NT2/D1 (cell line): ENCODE data around the gene INPP5D.

Experiments used
- DNase-seq: peaks from one replicate; pipeline ENCODE4 v3.0.0-alpha.2; 2011; ENCODE audit warnings: low read depth, low spot score
- H3K27me3 ChIP-seq: 2 replicates; pipeline ENCODE4 v1.6.0; 2011; ENCODE audit warnings: mild to moderate bottlenecking; ENCODE audit not compliant: insufficient read length, insufficient read depth
- H3K36me3 ChIP-seq: 2 replicates; pipeline ENCODE4 v1.6.1; 2011; ENCODE audit warnings: mild to moderate bottlenecking, low read length, mixed read lengths; ENCODE audit not compliant: insufficient read depth, insufficient read length
- H3K4me1 ChIP-seq: 2 replicates; pipeline ENCODE4 v1.5.1; 2011; ENCODE audit not compliant: insufficient read depth, insufficient read length
- H3K4me3 ChIP-seq: 2 replicates; pipeline ENCODE4 v1.5.1; 2011; ENCODE audit warnings: low read depth; ENCODE audit not compliant: insufficient read length
- H3K9ac ChIP-seq: 2 replicates; pipeline ENCODE4 v1.6.0; 2011; ENCODE audit warnings: low read depth; ENCODE audit not compliant: insufficient read length
- H3K9me3 ChIP-seq: 2 replicates; pipeline ENCODE4 v1.5.1; 2011; ENCODE audit warnings: mild to moderate bottlenecking, low read length; ENCODE audit not compliant: insufficient read depth
- SUZ12 ChIP-seq: IDR thresholded peaks from 2 replicates; pipeline ENCODE4 v1.6.1; 2011; ENCODE audit not compliant: insufficient read length, insufficient read depth; ENCODE audit errors: extremely low read depth
- YY1 ChIP-seq: IDR thresholded peaks from 2 replicates; pipeline ENCODE4 v1.6.1; 2011; ENCODE audit not compliant: insufficient read length, insufficient read depth
- ZNF274 ChIP-seq: IDR thresholded peaks from 2 replicates; pipeline ENCODE4 v1.6.1; 2011; ENCODE audit warnings: mild to moderate bottlenecking, low read depth, low read length

INPP5D gene

GRCh38 chr2:233039846-233040530 lies 20.2 kb upstream of the INPP5D start:
- no peaks in the 10 kb centered on the region for H3K9me3 ChIP-seq
- DNase-seq = no peak
- TF ChIP-seq YY1 (no peak), ZNF274 (no peak), SUZ12 (no peak)
- no peaks in the 10 kb centered on the region for H3K36me3 ChIP-seq
- no peak overlapping the region for H3K9ac ChIP-seq
- no peak overlapping the region for H3K4me3 ChIP-seq
- no peaks in the 10 kb centered on the region for H3K4me1 ChIP-seq
- peaks cover 4% of the 10 kb centered on the region for H3K27me3 ChIP-seq

DNA sequence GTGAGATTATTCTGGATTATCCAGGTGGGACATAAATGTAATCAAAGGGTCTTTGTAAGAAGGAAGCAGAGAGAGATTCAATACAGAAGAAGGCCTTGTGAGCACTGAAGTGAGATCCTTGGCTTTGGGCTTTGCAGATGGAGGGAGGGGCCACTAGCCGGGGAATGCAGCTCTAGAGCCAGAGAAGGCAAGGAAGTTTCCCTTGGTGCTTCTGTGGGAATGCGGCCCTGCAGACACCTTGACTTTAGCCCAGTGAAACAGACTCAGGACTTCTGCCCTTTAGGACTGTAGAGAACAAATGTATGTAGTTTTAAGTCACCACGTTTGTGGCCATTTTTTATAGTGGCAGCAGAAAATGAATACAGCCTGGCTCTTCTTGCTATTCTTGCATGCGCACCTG lies 19.6 kb upstream of the INPP5D start:
- no peak for TF ChIP-seq ZNF274
- no peak for TF ChIP-seq SUZ12
- TF ChIP-seq YY1 = no peak
- H3K4me3 ChIP-seq = no peak overlapping the region
- H3K36me3 ChIP-seq = no peaks in the 10 kb centered on the region
- no peak for DNase-seq
- peaks cover 4% of the 10 kb centered on the region for H3K27me3 ChIP-seq
- no peaks in the 10 kb centered on the region for H3K9me3 ChIP-seq
- H3K4me1 ChIP-seq = no peaks in the 10 kb centered on the region
- no peak overlapping the region for H3K9ac ChIP-seq

DNA sequence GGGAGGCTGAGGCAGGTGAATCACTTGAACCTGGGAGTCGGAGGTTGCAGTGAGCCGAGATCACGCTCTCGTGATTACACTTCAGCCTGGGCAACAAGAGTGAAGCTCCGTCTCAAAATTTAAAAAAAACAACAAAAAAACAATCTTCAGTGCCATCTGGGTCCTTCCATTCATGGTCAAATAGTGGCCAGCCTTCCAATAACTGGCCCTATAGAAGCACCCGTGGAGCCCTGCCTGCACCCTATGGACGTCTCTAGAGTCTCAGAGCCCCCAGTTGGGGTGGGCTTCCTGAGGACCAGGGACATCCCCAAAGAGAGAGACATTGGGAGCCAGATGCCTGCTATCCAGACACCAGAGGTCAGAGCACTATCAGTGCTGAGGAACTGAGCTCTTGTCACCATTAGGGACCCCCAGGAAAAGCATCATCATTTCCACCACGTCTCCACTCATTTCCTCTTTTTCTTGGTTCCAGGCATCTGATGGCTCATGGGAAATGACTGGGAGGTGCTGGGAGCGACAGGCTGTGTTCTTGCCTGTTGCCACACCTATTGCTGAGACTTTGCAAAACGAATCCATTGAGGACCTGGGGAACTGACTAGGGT lies 18.3 kb upstream of the INPP5D start:
- no peak for DNase-seq
- Histone ChIP-seq H3K4me1 (no peaks in the 10 kb centered on the region), H3K9me3 (no peaks in the 10 kb centered on the region), H3K4me3 (no peak overlapping the region), H3K36me3 (no peaks in the 10 kb centered on the region), H3K9ac (no peak overlapping the region), H3K27me3 (peaks cover 4% of the 10 kb centered on the region)
- TF ChIP-seq ZNF274 (no peak), SUZ12 (no peak), YY1 (no peak)

GRCh38 chr2:233042549-233042948 lies 17.6 kb upstream of the INPP5D start:
- Histone ChIP-seq H3K4me1 (no peaks in the 10 kb centered on the region), H3K9me3 (no peaks in the 10 kb centered on the region), H3K36me3 (no peaks in the 10 kb centered on the region), H3K9ac (no peak overlapping the region), H3K27me3 (peaks cover 4% of the 10 kb centered on the region), H3K4me3 (no peak overlapping the region)
- TF ChIP-seq ZNF274 = no peak
- no peak for TF ChIP-seq SUZ12
- no peak for TF ChIP-seq YY1
- DNase-seq = no peak

- Histone ChIP-seq H3K9ac (no peak overlapping the region), H3K27me3 (peaks cover 7% of the 10 kb centered on the region), H3K36me3 (no peaks in the 10 kb centered on the region), H3K4me3 (no peak overlapping the region), H3K4me1 (peaks cover 11% of the 10 kb centered on the region), H3K9me3 (no peaks in the 10 kb centered on the region)
- TF ChIP-seq ZNF274 (no peak), SUZ12 (no peak)
- no peak for DNase-seq
Observed at GRCh38 chr2:233044974-233045605, 15.1 kb upstream of the INPP5D start.

DNA sequence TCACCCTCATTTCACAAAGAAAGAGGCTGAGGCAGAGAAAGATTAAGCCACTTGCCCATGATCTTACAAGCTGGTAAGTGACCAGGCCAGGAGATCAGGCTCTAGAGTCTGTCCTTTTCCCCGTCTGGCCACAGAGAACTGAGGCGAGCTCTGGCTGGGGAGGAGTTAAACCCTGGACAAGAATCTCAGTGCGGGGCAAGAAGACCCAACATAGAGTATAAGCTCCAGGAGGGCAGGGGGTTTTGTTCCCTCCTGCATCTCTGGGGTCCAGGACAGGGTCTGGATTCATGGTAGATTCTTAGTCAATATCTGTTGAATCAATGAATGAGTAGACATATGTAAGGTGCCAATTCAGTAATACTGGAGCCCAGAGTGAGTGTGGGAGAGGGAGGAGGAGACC lies 12.9 kb upstream of the INPP5D start:
- Histone ChIP-seq H3K9ac (no peak overlapping the region), H3K4me3 (no peak overlapping the region), H3K9me3 (no peaks in the 10 kb centered on the region), H3K4me1 (peaks cover 17% of the 10 kb centered on the region), H3K27me3 (peaks cover 8% of the 10 kb centered on the region), H3K36me3 (no peaks in the 10 kb centered on the region)
- TF ChIP-seq SUZ12 (no peak), ZNF274 (no peak), YY1 (no peak)
- DNase-seq = no peak

GRCh38 chr2:233047667-233048066 lies 12.5 kb upstream of the INPP5D start:
- DNase-seq = no peak
- Histone ChIP-seq H3K4me1 (peaks cover 17% of the 10 kb centered on the region), H3K36me3 (no peaks in the 10 kb centered on the region), H3K9me3 (no peaks in the 10 kb centered on the region), H3K4me3 (no peak overlapping the region), H3K9ac (no peak overlapping the region), H3K27me3 (peaks cover 8% of the 10 kb centered on the region)
- TF ChIP-seq ZNF274 = no peak
- no peak for TF ChIP-seq SUZ12
- no peak for TF ChIP-seq YY1
